MM.1S (cell line): Measurements from ENCODE around the gene TTC39C.

ENCODE experiments used
- CTCF ChIP-seq: fragments of 300-600 bp; sonication (generic); IDR thresholded peaks from 2 replicates; pipeline ENCODE4 v1.5.1; 2016; ENCODE audit warnings: antibody characterized with exemption, low read length, mixed read lengths
- EZH2 ChIP-seq: fragments of 300-600 bp; sonication (generic); optimal IDR thresholded peaks from 2 replicates; pipeline ENCODE3; 2017; ENCODE audit warnings: low read depth, mild to moderate bottlenecking, antibody characterized with exemption, low read length, mixed read lengths
- EZH2phosphoT487 ChIP-seq: fragments of 300-600 bp; sonication (generic); IDR thresholded peaks from 2 replicates; pipeline ENCODE4 v1.6.1; 2018; ENCODE audit warnings: antibody characterized with exemption, low read length

- no peak for TF ChIP-seq CTCF
- TF ChIP-seq EZH2, result no peak
- TF ChIP-seq EZH2phosphoT487, result no peak
Observed at GRCh38 chr18:24033641-24034412, 19.3 kb downstream of the TTC39C start.
